EH (cell line): ENCODE measurements around the gene EEIG1.
A peak's percentile ranks its signal among the peaks of the same experiment; 100 is the strongest.

ENCODE experiments used
- DNase-seq: peaks from one replicate; pipeline ENCODE4 v3.0.0-alpha.2; 2015; ENCODE audit warnings: low read depth

EEIG1 gene

DNA sequence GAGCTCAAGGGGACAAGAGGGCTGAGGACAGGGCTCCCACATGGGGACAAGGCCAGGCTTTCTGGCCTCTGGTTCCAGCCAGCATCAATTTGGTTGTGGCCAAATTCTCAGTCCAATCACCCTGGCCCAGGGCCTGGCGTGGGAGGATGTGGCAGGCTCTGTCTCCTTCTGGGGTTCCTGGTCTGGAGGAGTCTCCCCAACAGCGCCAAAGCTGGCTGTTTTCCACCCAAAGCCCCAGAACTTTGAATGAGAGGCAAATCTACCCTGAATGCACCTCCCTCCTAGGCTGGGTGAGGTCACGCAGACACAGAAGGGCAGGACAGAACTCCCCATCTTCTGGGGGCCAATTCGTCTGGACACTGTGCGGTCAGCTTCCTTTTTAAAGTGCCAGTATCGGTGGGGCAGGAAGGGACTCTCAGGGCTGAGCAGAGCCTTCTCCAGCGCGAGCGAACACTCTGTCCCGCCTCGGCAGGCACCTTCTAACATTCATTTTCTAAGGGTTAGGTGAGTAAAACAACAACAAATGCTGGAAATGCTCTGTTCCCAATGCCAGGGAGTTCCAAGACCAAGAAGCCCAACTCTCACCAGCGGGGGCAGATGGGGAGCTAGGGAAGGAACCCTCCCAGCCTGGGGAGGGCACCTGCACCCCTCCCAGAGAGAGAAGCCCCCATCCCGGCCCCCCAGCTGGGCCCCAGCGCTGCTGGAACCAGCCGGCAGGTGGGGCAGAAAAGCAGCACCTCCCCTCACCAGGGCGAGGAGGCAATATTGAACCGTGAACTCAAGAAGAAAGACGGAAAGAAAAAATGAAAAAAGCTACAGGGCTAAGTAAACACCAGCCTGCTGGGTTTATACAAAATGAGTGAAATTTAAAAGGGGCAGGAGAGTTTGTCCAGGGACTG is 39.5 kb downstream of the EEIG1 start:
- no peak for DNase-seq

DNA sequence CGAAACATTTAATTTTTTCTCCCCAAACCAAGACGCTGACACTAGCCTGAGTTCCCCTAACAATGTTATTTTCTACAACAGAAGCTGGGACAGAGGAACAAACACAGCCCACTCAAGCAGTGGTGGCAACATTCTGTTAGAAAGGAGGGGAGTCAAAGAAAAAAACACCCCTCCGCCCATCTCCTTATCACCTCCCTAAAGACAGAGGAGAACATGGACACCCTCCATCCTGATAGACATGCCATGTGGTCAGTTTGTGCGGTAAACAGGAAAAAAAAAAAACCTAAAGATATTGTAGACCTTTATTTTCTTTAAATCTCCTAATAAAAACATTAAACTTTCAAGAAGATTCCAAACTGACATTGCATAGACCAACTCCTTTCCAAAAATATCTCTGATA is 40.2 kb downstream of the EEIG1 start:
- no peak for DNase-seq

GRCh38 chr9:127938298-127938690 is 42.5 kb downstream of the EEIG1 start:
- no peak for DNase-seq

DNA sequence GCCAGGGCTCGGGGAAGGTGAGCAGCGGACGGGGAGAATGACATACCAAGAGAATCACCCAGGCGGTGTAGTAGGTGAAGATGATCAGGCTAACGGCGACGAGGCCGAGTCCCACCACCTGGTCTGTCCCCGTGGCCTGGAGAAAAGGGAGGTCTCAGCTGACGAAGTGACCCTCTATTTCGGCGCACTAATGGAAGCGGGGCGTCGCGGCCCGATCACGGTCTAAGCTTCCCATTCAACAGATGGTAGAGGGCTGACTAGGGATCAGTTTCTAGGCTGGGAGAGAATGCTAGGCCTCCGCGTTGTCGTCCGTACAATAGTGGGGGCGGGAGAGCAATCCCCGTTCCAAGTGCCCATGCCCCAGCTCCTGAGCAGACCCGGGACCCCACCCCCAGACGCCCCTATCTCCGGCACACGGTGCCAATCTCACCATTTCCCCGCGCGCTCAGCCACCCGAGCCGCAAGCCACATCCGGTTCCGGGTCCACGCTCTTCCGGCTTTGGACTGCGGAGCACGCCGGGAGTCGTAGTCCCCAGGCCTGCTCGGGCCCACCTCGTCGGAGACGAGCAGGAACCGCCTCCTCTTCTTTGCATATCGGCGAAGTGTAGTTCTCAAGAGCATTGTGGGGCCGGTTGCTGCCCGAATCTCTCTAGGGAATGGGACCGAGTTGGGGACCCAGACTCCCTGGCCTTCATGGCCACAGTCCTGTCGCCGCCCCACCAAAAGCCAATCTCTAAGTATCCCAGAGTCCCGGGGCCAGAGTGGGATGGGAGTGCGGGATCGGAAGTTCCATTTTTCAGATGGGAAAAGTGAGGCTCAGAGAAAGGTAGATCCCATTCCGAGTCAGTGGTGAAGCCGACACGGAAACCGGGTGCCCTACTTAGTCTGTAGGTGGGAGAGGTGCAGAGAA is 43.1 kb downstream of the EEIG1 start, which contains the start of gene DPM2:
DPM2 (minus strand) TSS at position 467 of the 910 bp plus-strand sequence; CDS start at position 433, 34 bp downstream.
- DNase-seq: peak; percentile 86

DNA sequence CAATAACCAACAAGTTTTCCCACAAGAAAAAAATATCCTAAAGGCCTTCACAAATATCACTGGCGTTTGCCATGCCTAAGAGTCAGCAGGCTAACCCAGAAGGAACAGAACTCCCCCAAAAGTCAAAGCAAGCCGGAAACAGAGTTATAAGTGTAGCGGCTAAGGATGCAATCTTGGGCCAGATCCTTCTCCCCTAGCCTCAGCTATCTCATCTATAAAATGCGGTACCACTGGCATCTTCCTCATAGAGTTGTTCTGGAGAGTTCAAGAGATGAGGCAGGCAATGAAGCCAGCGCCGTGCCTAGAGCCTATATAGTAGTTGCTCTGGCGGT is 43.8 kb downstream of the EEIG1 start:
- peak; percentile 33 for DNase-seq

DNA sequence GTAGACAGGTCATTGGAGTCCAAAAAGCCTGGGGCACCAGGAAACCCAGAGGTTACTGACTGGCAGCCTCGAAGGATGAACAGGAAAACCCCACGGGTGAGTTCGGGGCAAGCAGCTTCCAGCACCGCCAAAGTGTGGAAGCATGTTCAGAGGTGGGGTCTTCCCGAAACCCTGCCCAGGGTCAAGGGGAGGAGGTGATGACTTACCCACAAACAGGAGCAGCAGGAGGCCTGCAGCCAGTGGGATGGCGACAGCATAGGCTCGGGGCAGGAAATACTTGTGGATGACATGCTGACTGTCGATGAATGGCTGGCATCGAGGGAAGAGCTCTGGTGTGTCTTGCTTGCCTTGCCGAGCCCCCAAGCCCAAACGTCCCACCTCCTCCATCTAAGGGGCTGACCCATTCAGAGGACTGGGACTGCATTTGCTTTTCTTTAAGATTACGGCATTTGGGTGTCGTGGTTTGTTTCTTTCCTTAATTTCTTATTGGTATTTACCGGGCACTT is 44.4 kb downstream of the EEIG1 start:
- DNase-seq: no peak

- no peak for DNase-seq
These were observed 45.0 kb downstream of the EEIG1 start for GRCh38 chr9:127935765-127936221.

DNA sequence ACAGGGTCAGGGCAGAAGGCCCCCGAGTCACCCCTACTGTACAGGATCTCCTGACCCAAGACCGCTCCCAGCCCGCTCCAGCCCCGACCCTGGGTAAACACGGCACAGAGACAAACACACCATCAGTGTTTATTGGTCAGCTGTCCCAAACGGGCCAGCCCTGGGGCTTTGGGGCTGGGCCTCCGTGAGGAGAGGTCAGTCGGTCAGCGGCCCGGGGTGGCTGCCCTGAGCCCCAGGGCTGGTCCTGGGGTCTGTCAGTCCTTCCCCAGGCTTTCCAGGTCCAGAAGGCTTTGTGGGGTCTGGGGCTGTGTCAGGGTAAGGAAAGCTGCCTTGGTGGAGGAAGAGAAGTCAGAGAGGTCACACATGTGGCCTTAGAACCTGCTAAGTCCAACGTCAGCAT is 45.8 kb downstream of the EEIG1 start:
- DNase-seq: no peak

- no peak for DNase-seq
These were observed 46.5 kb downstream of the EEIG1 start for GRCh38 chr9:127934248-127934647.

- peak; percentile 83 for DNase-seq
These were observed 49.5 kb downstream of the EEIG1 start for GRCh38 chr9:127931092-127931881.
